AG04449 (cell line): ENCODE data around the gene MUC5B.

Experiments
- CTCF ChIA-PET: fragments of 350-600 bp; formaldehyde crosslinking; extraction: SDS; loops from one replicate; lab custom pipeline; 2021; ENCODE audit warnings: antibody characterized with exemption; lab: Yijun Ruan, JAX
- POLR2A ChIA-PET: fragments of 400-600, 350-600 bp; formaldehyde crosslinking; extraction: SDS; loops from one replicate; lab custom pipeline; 2020; ENCODE audit warnings: antibody characterized with exemption, inconsistent platforms; lab: Yijun Ruan, JAX
- DNase-seq: peaks from one replicate; pipeline ENCODE4 v3.0.0-alpha.2; 2010; ENCODE audit warnings: low read depth, low spot score
- H3K4me3 ChIP-seq: 2 replicates; pipeline ENCODE4 v1.5.1; 2011; ENCODE audit warnings: low read depth, mild to moderate bottlenecking, control low read depth, low read length
- TF ChIP-seq, protein P1 (sequence below): IDR thresholded peaks from one replicate; pipeline ENCODE4 v1.5.1; 2011; ENCODE audit warnings: mild to moderate bottlenecking, moderate library complexity, low read length, control low read depth, inconsistent platforms; ENCODE audit not compliant: insufficient read depth; ENCODE audit errors: missing control alignments

Gene MUC5B

DNA sequence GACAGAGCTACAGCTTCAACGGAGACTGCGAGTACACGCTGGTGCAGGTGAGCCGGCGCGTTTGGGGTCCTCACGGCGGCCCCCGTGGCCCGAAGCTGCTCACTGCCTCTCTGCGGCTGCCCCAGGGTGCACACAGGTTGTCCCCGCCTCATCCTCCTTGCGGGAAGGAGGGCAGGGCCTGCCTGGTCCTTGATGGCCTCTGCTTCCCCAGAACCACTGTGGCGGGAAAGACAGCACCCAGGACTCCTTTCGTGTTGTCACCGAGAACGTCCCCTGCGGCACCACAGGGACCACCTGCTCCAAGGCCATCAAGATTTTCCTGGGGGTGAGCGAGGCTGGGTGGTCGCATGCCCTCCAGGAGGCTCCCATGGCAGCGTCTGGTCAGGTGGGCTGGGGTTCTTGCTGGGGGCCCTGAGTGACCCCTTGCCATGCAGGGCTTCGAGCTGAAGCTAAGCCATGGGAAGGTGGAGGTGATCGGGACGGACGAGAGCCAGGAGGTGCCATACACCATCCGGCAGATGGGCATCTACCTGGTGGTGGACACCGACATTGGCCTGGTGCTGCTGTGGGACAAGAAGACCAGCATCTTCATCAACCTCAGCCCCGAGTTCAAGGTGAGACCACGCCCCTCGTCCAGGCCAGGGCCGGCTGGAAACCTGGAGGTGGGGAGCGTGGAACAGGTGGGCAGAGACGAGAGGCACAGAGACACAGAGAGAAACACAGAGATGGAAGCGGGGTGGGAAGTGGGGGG lies 45.7 kb upstream of the MUC5B start:
- TF ChIP-seq, protein P1, sequence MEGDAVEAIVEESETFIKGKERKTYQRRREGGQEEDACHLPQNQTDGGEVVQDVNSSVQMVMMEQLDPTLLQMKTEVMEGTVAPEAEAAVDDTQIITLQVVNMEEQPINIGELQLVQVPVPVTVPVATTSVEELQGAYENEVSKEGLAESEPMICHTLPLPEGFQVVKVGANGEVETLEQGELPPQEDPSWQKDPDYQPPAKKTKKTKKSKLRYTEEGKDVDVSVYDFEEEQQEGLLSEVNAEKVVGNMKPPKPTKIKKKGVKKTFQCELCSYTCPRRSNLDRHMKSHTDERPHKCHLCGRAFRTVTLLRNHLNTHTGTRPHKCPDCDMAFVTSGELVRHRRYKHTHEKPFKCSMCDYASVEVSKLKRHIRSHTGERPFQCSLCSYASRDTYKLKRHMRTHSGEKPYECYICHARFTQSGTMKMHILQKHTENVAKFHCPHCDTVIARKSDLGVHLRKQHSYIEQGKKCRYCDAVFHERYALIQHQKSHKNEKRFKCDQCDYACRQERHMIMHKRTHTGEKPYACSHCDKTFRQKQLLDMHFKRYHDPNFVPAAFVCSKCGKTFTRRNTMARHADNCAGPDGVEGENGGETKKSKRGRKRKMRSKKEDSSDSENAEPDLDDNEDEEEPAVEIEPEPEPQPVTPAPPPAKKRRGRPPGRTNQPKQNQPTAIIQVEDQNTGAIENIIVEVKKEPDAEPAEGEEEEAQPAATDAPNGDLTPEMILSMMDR = no peak
- H3K4me3 ChIP-seq = no peak overlapping the region
- CTCF ChIA-PET = no interaction called here
- POLR2A ChIA-PET = no interaction called here
- DNase-seq = no peak

DNA sequence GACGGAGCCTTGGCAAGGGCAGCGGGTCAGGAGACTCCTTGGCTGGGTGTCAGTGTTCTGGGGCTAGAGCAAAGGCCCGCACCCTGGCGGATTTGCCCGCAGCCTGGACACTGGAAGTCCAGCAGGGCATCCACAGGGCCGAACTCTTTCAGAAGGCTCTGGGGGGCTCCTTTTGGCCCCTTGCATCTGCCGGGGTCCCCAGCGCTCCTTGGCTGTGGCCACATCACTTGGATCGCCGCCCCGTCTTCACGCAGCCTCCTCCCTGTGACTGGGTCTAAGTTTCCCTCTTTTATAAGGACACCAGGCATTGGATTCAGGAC lies 45.1 kb upstream of the MUC5B start:
- TF ChIP-seq, protein P1 = no peak
- ChIA-PET POLR2A (no interaction called here), CTCF (no interaction called here)
- H3K4me3 ChIP-seq = no peak overlapping the region
- no peak for DNase-seq

DNA sequence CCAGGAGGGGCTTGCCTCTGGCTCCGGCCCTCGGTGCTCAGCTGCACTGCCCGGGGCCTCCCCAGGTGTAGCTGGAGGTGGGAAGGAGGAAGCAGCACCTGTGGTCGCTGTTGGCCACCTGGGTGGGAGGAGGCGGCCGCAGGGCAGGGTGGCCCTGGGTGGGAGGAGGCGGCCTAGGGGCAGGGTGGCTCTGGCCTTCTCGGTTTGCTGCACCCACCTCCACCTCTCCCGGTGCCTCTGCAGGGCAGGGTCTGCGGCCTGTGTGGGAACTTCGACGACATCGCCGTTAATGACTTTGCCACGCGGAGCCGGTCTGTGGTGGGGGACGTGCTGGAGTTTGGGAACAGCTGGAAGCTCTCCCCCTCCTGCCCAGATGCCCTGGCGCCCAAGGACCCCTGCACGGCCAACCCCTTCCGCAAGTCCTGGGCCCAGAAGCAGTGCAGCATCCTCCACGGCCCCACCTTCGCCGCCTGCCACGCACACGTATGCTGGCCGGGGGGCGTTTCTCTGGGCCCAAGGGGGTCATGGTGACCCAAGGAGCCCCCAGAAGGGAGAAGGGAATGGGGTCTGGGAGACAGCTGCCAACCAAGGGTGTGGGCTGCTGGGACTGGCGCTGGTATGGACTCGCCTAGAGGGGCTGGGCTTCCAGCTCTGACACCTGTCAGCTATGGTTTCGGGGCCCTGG lies 44.5 kb upstream of the MUC5B start:
- H3K4me3 ChIP-seq = no peak overlapping the region
- ChIA-PET POLR2A (no interaction called here), CTCF (no interaction called here)
- DNase-seq = no peak
- TF ChIP-seq, protein P1 = no peak

DNA sequence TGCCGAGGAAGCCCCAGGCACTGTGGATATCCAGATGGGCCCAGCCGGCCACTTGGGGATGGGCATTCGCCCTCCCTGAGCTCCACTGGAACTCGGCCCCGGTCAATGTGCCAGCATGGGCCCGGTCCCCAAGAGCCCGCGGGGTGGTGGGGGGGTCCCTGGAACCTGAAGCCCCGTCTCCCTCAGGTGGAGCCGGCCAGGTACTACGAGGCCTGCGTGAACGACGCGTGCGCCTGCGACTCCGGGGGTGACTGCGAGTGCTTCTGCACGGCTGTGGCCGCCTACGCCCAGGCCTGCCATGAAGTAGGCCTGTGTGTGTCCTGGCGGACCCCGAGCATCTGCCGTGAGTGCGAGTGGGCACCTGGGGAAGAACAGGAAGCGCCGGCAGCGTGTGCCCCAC lies 44.0 kb upstream of the MUC5B start:
- POLR2A ChIA-PET = no interaction called here
- CTCF ChIA-PET = no interaction called here
- TF ChIP-seq, protein P1 = no peak
- H3K4me3 ChIP-seq = no peak overlapping the region
- DNase-seq = no peak

DNA sequence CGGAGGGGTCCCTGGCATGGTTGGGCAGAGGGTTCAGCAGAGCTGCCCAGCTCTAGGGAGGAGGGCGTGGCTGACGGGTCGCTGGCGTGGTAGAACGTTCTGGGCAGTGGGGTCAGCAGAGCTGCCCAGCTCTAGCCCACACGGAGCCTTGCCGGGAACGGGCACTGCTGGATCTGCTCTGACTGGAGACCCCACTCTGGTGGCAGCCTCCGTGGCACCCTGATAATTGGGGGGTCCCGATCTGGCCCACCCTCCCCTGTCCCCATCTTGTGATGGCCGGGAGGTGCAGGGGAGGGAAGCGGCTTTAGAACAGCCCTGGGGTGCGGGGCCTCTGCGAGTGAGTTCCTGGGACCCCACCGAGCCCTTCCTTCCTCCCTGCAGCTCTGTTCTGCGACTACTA lies 43.2 kb upstream of the MUC5B start:
- ChIA-PET CTCF (no interaction called here), POLR2A (no interaction called here)
- H3K4me3 ChIP-seq = no peak overlapping the region
- TF ChIP-seq, protein P1 = no peak
- no peak for DNase-seq

DNA sequence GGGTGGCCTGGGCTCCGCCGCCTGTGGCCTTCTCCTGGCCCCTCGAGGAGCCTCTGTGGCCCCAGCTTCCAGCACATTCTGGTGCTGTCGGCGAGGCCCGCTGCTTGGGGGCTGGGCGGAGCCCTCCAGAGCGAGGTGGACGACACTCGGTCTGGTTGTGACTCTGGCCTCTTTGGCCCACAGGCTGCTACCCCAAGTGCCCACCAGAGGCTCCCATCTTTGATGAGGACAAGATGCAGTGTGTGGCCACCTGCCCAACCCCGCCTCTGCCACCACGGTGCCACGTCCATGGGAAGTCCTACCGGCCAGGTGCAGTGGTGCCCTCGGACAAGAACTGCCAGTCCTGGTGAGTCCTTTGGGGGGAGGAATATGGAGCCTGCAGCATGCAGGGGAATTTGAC lies 42.7 kb upstream of the MUC5B start:
- TF ChIP-seq, protein P1 = no peak
- DNase-seq = no peak
- ChIA-PET POLR2A (no interaction called here), CTCF (no interaction called here)
- no peak overlapping the region for H3K4me3 ChIP-seq
